Heart right ventricle (tissue), 16 donors: Measurements from ENCODE around the gene ME3. TPM values are rescaled to one million over a fixed set of nuclear protein-coding genes. Genes with fewer than 3 reads are reported as not detected.
A peak's percentile ranks its signal among the peaks of the same experiment; 100 is the strongest.

Experiments used
- ATAC-seq, 8 donors: fragments of 200-7000 bp; cut with Tn5 transposase; one replicate each; pipeline ENCODE4 v1.9.1; 2020; ENCODE audit warnings: mild to moderate bottlenecking in 8 of 8, moderate library complexity in 8 of 8, moderate number of reproducible peaks in 1 of 8
- DNase-seq, 2 donors: peaks; one replicate each; pipeline ENCODE4 v3.0.0-alpha.2; 2020
- H3K27ac ChIP-seq, 10 donors: fragments of 200-600 bp; sonication (generic) in 2 of 10; one replicate each; pipeline versions ENCODE4 v1.5.0 to v1.8.0; 2020 to 2022; ENCODE audit warnings: mild to moderate bottlenecking in 3 of 10
- H3K27me3 ChIP-seq, 7 donors: fragments of 200-600 bp; one replicate each; pipeline ENCODE4 v1.8.0; 2021 to 2022; ENCODE audit warnings: mild to moderate bottlenecking in 2 of 7
- H3K36me3 ChIP-seq, 9 donors: fragments of 200-600 bp; sonication (generic) in 1 of 9; one replicate each; pipeline versions ENCODE4 v1.5.0 to v1.8.0; 2020 to 2022; ENCODE audit warnings: mild to moderate bottlenecking in 2 of 9
- H3K4me1 ChIP-seq, 9 donors: fragments of 200-600 bp; sonication (generic) in 1 of 9; one replicate each; pipeline versions ENCODE4 v1.5.0 to v1.8.0; 2020 to 2022; ENCODE audit warnings: mild to moderate bottlenecking in 4 of 9
- H3K4me3 ChIP-seq, 10 donors: fragments of 200-600 bp; sonication (generic) in 2 of 10; one replicate each; pipeline versions ENCODE4 v1.5.0 to v1.8.0; 2020 to 2022; ENCODE audit warnings: mild to moderate bottlenecking in 7 of 10, moderate library complexity in 2 of 10
- H3K9me3 ChIP-seq, 11 donors: fragments of 200-600 bp in 10 of 11; sonication (generic) in 2 of 11; one replicate each; pipeline versions ENCODE4 v1.5.0 to v1.8.0; 2013 to 2022; ENCODE audit warnings: mild to moderate bottlenecking in 2 of 11, control low read depth in 1 of 11, moderate library complexity in 1 of 11
- WGBS, 2 donors: extraction: QIAGEN DNeasy Blood & Tissue Kit; methylation state at CpG; one replicate each; pipeline ENCODE4 v1.1.7; 2013; ENCODE audit warnings: inconsistent platforms in 1 of 2; 5-methylcytosine and 5-hydroxymethylcytosine counted together
- intact Hi-C, 10 donors: fragments of 100-400 bp; cut with DNase I; formaldehyde crosslinking; loops; one replicate each; pipeline versions ENCODE4 v1.11.1 to v1.14.2; 2022
- polyA plus RNA-seq, 2 donors: library from polyadenylated mRNA; stranded (reverse); fragments of 200-250 nt; gene quantifications; one replicate each; pipeline ENCODE4 v1.2.3, GENCODE V29; 2013
- total RNA-seq, 10 donors: library from RNA; stranded (reverse); fragmentation: NEBNext Ultra II Directional in 3 of 10; extraction: Animal tissue kit (Norgen Biotek cat#: 25700) in 3 of 10; gene quantifications; one replicate each; pipeline versions ENCODE4 v1.2.1 to v1.2.4, GENCODE V29; 2021 to 2023
- TF ChIP-seq, protein P1 (sequence below), 9 donors: fragments of 200-600 bp; sonication (generic) in 2 of 9; IDR thresholded peaks; one replicate each; pipeline versions ENCODE4 v1.5.0 to v1.8.0; 2021 to 2022; ENCODE audit warnings: antibody characterized with exemption in 9 of 9, mild to moderate bottlenecking in 5 of 9, moderate library complexity in 1 of 9
- donor health status: Arrhythmogenic right ventricular cardiomyopathy.
- donor health status: ischemic (EF 13 %, LVEDD 7.1; RV severe dilation, severe dysfunction).
- donor health status: healthy with polysubstance abuse.
- donor health status: DM: no; HTN: yes; CAD: no.
- donor health status: DM: no; HTN: no; CAD: no.
- donor health status: ischemic (EF 25% LVEDD 6.9; RV normal size, moderate dysfunction).
- donor health status: ischemic (EF 25% LVEDD 5.7; RV mildly dilated, moderate dysfunction).
- donor health status: healthy.
- donor health status: DM: yes; HTN: yes; CAD: no.
- donor health status: Ischemic cardiomyopathy.
- donor health status: ischemic (EF 35%, LVEDD 5.7; RV mildly dilated, moderate dysfunction).
- donor health status: nonischemic (EF 11% LVEDD 7.7; RV severe dilation, severe dysfunction).
- donor health status: DM: yes; HTN: yes; CAD: no.
- donor health status: PGD.
- donor health status: ischemic (EF 29% LVEDD 5.4; RV normal size, mild dysfunction).
- donor health status: nonischemic (EF 23%, LVEDD 6.1; RV moderate dilation, normal function).

ME3 gene
- total and polyA plus RNA-seq, 12 donors: 17.2 to 46.8 (median 33.7) TPM

DNA sequence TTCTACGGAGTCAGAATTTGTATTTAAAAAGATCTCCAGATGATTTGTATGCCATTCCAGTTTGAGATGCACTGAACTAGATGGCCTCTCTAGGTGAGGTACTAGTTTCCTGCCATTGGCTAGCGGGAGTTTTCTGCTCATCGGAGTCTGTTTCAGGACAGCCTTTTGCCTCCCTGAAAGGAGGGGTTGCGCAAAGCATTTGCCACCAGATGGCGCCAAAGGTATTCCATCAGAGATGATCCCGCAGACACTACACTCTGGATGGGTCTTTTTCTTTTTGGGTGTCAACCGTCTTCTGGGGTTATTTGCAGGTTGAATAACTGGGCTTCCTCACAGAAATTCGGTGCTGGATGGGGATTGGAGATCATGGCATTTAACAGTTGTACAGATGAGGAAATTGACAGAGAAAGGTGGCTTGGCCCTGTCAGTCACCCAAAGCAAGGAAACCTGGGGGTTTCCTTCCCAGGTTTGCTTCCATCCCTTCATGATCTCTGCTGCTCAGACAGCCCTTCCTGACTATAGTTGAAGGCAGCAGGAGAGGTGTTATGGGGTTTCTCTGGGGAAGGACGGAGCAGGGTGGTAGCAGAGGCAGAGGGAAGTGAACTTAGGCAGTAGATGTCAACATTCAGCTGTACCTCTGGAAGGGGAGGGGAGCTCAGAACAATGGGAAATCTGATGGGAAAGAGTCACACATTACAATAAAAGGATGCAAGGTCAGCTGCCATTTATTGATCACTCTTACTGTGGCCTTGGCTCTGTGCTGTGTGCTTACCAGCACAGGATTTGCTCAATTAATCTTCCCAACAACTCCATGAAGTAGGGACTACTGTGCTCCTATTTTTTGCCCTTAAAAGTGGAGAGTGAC lies 216.1 kb downstream of the ME3 start:
- Histone ChIP-seq H3K27ac (peak overlapping the region in 6 of 10 donors; percentile 1 to 70 (median 28)), H3K36me3 (peaks cover 0 to 3% (median 0%) of the 10 kb centered on the region in 9 donors), H3K9me3 (no peaks in the 10 kb centered on the region), H3K4me3 (no peak overlapping the region), H3K4me1 (peaks cover 12 to 55% (median 42%) of the 10 kb centered on the region in 9 donors), H3K27me3 (no peaks in the 10 kb centered on the region)
- WGBS, 2 donors: 16 to 18% methylated on average over 9 of the region's 9 CpGs
- peak; percentile 76 to 90 for DNase-seq
- TF ChIP-seq, protein P1, sequence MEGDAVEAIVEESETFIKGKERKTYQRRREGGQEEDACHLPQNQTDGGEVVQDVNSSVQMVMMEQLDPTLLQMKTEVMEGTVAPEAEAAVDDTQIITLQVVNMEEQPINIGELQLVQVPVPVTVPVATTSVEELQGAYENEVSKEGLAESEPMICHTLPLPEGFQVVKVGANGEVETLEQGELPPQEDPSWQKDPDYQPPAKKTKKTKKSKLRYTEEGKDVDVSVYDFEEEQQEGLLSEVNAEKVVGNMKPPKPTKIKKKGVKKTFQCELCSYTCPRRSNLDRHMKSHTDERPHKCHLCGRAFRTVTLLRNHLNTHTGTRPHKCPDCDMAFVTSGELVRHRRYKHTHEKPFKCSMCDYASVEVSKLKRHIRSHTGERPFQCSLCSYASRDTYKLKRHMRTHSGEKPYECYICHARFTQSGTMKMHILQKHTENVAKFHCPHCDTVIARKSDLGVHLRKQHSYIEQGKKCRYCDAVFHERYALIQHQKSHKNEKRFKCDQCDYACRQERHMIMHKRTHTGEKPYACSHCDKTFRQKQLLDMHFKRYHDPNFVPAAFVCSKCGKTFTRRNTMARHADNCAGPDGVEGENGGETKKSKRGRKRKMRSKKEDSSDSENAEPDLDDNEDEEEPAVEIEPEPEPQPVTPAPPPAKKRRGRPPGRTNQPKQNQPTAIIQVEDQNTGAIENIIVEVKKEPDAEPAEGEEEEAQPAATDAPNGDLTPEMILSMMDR (IDR thresholded peaks at IDR 0.05): peak; percentile 90 to 97 (median 94)
- intact Hi-C loops: loop anchor here (1.0 to 10.0 kb wide), 16 partner anchors 61 to 461 kb away; partner anchors contain the start of genes ME3 (in 4 of the 10) and PRSS23 (in 3 of the 10)
- peak; percentile 73 to 89 (median 84) for ATAC-seq

GRCh38 chr11:86453290-86454030 lies 219.0 kb downstream of the ME3 start:
- no peaks in the 10 kb centered on the region for H3K9me3 ChIP-seq
- 83 to 85% methylated on average over 2 of the region's 2 CpGs for WGBS, 2 donors
- H3K4me1 ChIP-seq: peaks cover 3 to 26% (median 19%) of the 10 kb centered on the region in 9 donors
- no peaks in the 10 kb centered on the region for H3K27me3 ChIP-seq
- DNase-seq: no peak
- TF ChIP-seq, protein P1 (IDR thresholded peaks at IDR 0.05): no peak
- intact Hi-C loops: loop anchor here in 3 of 10 donors (2.0 to 10.0 kb wide), 3 partner anchors 155 to 461 kb away; partner anchors contain the start of gene ME3 (in 2 of the 3)
- H3K4me3 ChIP-seq: no peak overlapping the region
- no peak for ATAC-seq
- H3K36me3 ChIP-seq: peaks cover 0 to 3% (median 0%) of the 10 kb centered on the region in 9 donors
- no peak overlapping the region for H3K27ac ChIP-seq

DNA sequence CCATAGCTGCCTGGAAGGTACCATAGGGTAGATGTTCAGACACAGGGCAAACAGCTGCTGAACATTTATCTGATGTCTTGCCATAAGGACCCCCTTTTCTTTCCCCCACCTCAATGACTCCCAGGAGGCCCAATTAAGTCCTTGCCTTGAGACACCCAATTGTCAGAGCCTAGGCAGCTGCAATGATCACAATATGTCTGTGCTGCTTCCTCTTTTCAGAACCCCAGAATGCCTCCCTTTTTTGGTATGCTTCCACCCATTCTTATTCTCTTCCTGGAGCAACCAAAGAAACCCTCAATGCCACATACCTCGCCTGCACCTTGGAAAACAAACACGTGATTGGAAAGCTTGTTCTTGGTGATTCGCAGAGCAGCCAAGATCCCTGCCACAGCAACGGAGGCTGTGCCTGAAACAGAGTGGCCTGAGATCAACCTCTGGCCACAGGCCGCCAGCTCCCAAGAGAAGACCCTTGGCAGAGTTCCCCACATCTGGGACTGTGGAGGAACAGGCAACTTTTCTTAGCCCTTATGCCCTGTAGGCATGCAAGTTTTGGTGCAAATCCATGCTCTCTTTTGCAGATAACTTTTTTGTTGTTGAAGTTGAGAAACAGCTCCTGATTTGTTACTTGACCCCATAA lies 222.3 kb downstream of the ME3 start:
- ATAC-seq: no peak
- no peak overlapping the region for H3K27ac ChIP-seq
- no peak for DNase-seq
- intact Hi-C loops: loop anchor here in 4 of 10 donors (10.0 kb wide), 3 partner anchors 165 to 465 kb away; partner anchors contain the start of gene ME3 (in 2 of the 4)
- H3K36me3 ChIP-seq: peaks cover 0 to 25% (median 0%) of the 10 kb centered on the region in 9 donors
- no peak overlapping the region for H3K4me3 ChIP-seq
- TF ChIP-seq, protein P1 (IDR thresholded peaks at IDR 0.05): no peak
- WGBS, 2 donors: 64 to 80% methylated on average over 5 of the region's 5 CpGs
- H3K9me3 ChIP-seq: no peaks in the 10 kb centered on the region
- H3K4me1 ChIP-seq: peaks cover 0 to 4% (median 0%) of the 10 kb centered on the region in 9 donors
- no peaks in the 10 kb centered on the region for H3K27me3 ChIP-seq
